Measurements from ENCODE around the gene CRACDL.
"Not testable (repeated sequence)": the region's sequence is repeated elsewhere in the genome, so short reads cannot be mapped to it uniquely, and the experiment has no call there.

The CRACDL gene

DNA sequence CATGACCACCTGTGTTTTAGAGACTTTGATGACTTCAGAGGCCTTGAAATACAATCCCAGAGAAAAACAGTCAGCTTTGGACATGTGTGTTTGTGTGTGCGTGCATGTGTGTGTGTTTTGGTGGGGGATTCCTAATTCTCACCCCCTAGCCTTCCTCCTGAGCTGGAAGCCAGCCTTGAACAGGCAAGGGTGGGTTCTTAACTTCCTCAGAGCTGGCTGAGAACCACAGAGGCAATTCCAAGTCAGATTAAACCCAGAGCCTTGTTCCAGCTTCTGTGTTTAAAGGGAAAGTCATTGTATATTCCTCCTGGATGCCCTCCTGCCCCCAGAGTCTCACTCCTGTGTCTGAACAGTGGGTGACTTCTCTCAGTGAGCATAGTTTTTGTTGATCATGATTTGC, 159.9 kb downstream of the CRACDL start:
- DNase-seq (ENCODE audit: low read depth): no peak

DNA sequence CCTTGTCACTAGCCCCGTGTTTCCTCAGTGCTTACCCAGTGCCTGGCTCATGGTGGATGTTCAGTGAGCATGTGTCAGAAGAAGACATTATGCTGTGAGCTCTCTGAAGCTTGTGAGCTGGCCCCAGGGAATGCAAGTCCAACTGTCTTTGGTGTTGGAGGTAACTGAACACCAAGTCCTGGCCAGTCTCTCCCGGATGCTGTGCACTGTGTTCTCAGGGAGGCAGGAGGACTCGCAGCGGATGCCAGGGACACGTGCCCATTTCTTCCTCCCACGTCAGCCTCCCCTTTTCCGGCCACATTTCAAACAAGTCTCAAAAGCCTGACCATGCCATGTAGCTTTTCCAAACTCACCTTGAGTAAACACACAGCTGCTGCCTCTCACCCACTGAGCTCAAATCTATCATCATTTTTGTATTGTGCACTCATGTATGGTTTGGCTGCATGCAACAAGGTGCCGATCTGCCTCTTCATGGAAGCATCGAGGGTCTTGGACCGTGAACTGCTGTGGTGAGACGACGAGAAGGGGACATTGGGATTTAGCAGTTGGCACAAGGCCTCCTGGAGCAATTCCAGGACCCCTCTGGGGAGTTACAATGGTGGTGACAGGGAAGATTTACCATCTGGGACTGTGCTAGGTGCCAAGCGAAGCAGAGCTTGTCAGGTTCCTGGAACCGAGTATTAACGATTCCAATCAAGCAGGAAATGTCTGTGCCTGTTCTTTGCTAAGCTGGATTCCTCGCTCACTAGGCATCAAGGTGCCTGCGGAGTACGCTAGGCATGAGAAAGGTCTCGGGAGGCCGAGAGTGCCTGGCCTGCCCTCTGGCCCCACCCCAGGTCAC, 160.7 kb downstream of the CRACDL start:
- no peak for DNase-seq (ENCODE audit: low read depth)

DNA sequence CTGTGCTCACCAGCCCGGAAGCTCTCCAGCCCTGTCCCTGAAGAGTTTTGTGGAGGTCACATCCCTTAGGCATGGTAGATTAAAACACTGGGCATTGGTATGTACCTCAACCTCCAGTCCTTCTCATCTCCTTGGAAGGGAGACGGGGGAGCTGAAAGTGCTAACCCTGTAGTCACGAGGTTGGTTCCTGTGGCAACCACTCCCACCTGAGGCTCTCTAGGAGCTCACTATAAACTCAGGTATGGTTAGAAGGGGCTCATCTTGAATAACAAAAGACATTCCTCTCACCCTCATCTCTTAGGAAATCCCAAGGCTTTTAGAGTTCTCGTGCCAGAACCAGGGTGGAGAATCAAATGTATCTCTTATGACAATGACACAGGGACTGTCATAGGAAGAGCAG, 162.1 kb downstream of the CRACDL start:
- DNase-seq (ENCODE audit: low read depth): no peak

GRCh38 chr2:98773169-98773568, 162.9 kb downstream of the CRACDL start:
- DNase-seq (ENCODE audit: low read depth): no peak

DNA sequence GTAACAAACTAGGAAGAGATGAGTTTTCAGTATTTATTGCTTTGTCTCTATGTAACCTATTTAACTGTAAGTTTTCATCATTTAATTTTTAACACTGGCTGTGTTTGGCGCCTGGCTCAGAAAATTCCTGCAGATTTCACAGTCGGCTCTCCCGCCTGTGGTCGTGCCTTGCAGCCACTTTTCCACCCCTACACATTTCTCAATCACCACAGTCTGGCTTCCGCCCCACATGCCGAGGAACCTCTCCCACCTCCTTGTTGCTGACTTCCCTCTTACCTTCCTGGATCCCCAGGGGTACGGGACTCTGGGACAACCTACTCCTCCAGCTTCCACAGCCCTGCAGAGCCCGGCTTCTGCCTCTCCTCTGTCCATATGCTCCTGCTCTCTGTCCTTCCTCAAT, 163.5 kb downstream of the CRACDL start:
- DNase-seq (ENCODE audit: low read depth): no peak

- no peak for DNase-seq (ENCODE audit: low read depth)
Observed at GRCh38 chr2:98771721-98772524, 164.1 kb downstream of the CRACDL start.

DNA sequence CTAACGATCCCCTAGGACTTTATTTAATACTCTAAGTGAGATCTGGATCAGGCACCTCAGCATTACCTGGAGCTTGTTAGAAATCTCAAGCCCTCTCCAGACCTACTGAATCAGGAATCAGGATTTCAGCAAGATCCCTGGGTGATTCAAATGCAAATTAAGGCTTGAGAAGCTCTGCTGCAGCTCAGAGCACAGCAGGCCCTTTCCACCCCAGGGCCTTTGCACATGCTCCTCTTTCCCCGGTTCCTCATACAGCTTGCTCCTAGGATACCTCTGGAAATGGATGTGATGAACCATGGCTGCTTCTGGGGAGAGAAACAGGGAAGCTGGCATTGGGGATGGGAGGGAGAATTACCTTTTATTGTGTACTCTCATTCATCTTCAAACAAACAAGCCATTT, 164.8 kb downstream of the CRACDL start:
- DNase-seq (ENCODE audit: low read depth): no peak

- no peak for DNase-seq (ENCODE audit: low read depth)
Observed at GRCh38 chr2:98769784-98770183, 166.2 kb downstream of the CRACDL start.

- DNase-seq (ENCODE audit: low read depth): no peak
Observed at GRCh38 chr2:98769114-98769476, 166.9 kb downstream of the CRACDL start.

GRCh38 chr2:98768384-98769113, 167.5 kb downstream of the CRACDL start:
- no peak for DNase-seq (ENCODE audit: low read depth)

DNA sequence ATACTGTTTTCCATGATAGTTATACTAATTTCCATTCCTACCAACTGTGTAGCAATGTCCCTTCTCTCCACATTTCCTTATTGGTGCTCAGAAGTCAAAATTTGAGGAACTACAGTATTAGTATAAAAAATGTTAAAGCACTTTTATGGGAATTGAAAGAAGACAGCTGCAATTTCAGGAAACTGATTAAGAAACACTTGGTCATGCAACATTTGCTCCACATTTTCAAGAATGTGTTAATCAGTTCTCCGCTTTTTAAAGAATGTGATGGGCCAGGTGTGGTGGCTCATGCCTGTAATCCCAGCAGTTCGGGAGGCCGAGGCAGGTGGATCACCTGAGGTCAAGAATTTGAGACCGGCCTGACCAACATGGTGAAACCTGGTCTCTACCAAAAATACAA, 171.5 kb downstream of the CRACDL start:
- DNase-seq (ENCODE audit: low read depth): no peak

- DNase-seq (ENCODE audit: low read depth): no peak
Observed at GRCh38 chr2:98763209-98763951, 172.6 kb downstream of the CRACDL start.

DNA sequence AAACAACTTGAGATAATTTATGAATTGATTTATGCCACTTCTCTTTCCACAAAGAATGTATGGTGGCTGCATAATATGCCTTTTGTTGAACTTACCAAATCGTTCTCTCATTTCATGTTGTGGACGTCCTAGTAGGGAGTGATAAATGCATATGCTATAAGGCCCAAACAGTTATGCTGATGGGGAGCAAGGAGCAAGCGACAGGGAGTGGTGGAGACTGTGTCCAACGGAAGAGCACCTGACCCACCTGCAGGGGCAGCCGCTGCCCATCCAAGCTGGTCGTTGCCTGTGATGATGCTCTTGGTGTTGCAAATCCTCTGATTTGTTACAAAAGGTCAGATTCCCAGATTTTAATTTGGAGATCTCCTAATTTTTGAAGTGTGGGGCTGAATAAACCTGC, 174.1 kb downstream of the CRACDL start:
- DNase-seq (ENCODE audit: low read depth): no peak

DNA sequence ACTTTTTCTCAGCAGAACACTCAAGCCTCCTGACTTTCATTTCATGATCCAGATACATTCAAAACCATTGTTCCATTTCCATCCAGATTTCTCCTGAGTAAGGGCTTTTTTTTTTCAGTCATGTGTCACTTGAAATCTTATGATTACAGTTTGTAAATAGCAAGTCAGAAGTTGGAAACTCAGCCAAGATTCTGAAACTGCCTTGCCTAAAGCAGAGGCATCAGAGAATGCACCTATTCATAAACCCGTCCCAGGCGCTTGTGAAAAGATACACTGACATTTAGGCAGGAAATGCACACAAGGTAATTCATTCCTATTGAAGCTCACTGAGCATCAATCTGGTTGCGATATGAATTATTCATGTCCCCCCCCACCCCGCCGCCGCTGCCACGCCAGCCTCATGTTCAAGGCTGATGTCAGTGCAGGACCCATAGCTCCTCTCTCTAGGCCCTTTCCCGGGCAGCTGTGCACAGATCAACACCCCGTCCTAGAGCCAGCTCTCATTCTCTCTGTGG, 174.7 kb downstream of the CRACDL start:
- no peak for DNase-seq (ENCODE audit: low read depth)

- no peak for DNase-seq (ENCODE audit: low read depth)
Observed at GRCh38 chr2:98759827-98760625, 176.0 kb downstream of the CRACDL start.

GRCh38 chr2:98759338-98759737, 176.7 kb downstream of the CRACDL start:
- no peak for DNase-seq (ENCODE audit: low read depth)

DNA sequence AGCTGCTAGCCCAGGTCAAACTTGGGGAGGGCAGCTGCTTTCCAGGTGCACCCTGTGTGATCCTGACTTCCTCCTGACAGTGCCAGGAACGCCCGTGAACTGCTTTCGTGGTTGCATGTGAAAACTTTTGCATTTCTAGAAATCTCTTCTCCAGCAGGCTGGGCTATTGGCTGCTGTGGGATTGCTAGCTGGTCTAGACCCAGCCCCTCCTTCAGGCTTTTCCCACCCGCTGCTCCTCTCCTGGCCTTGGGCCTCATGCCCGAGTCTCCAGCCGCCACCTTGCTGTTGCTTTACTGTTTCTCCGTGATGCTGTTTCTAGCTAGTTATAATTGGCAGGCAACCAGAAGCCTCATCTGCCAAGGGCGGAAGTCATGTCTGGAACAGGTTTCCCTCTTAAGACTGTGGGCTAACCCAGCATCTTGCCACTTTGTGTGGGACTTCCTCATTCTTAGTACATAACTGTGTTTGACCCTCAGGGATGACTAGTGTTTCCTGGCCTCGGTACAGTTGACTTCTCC, 178.1 kb downstream of the CRACDL start:
- DNase-seq (ENCODE audit: low read depth): peak; percentile 74

DNA sequence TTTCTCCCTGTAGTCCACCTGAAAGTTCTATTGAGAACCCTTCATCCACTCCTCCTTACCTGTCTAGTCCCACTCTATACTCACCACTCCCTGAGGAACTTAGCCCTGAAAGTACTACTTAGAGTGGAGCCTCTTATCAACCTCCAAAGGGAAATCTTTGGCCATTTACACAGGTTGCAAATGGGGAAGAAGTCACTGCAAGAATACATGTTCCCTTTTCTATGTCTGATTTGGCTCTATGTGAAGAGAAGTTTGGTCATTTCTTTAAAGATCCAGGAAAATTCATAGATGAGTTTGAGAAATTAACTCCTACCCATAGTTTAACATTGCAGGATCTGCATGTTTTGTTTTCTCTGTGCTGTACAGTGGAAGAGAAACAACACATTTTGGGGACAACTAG, 182.2 kb downstream of the CRACDL start:
- no peak for DNase-seq (ENCODE audit: low read depth)

DNA sequence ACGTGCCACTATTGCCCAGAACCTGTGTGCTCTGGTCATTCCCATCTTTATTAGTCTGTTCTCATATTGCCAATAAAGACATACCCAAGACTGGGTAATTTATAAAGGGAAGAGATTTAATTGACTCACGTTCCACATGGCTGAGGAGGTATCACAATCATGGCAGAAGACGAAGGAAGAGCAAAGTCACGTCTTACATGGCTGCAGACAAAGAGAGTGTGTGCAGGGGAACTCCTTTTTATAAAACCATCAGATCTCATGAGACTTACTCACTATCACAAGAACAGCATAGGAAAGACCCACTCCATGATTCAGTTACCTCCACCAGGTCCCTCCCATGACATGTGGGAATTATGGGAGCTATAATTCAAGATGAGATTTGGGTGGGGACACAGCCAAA, 183.3 kb downstream of the CRACDL start:
- not testable (repeated sequence) for DNase-seq (ENCODE audit: low read depth)

- DNase-seq (ENCODE audit: low read depth): no peak
Observed at GRCh38 chr2:98751748-98752147, 184.3 kb downstream of the CRACDL start.
